Testis (tissue), 3 donors: ENCODE results near the gene TMEM174. TPM values are rescaled to one million over a fixed set of nuclear protein-coding genes. Genes with fewer than 3 reads are reported as not detected.

Source experiments
- DNase-seq: peaks from one replicate; pipeline ENCODE4 v3.0.0-alpha.2; 2019
- H3K27ac ChIP-seq, 2 donors: fragments of 200-600 bp; sonication (generic); one replicate each; pipeline ENCODE4 v1.5.1; 2019
- H3K27me3 ChIP-seq: fragments of 200-600 bp; sonication (generic); one replicate; pipeline ENCODE4 v1.5.1; 2019
- H3K36me3 ChIP-seq: fragments of 200-600 bp; sonication (generic); one replicate; pipeline ENCODE4 v1.5.1; 2017; ENCODE audit warnings: low read depth; ENCODE audit errors: missing control alignments
- H3K4me1 ChIP-seq: fragments of 200-600 bp; sonication (generic); one replicate; pipeline ENCODE4 v1.5.1; 2019
- H3K4me3 ChIP-seq, 2 donors: fragments of 200-600 bp; sonication (generic); one replicate each; pipeline ENCODE4 v1.5.1; 2017 to 2019
- H3K9me3 ChIP-seq: fragments of 200-600 bp; sonication (generic); one replicate; pipeline ENCODE4 v1.5.1; 2017
- POLR2A ChIP-seq: fragments of 450-650 bp; IDR thresholded peaks from one replicate; pipeline ENCODE4 v1.6.1; 2017; ENCODE audit warnings: antibody characterized with exemption, mild to moderate bottlenecking, moderate library complexity
- WGBS, 2 donors: methylation state at CpG; one replicate each; pipeline ENCODE4 v1.1.5; 2018; 5-methylcytosine and 5-hydroxymethylcytosine counted together
- intact Hi-C: fragments of 100-400 bp; cut with DNase I; formaldehyde crosslinking; loops from one replicate; pipeline ENCODE4 v1.15.1; 2023; ENCODE audit warnings: low total_unique reads
- polyA plus RNA-seq: library from polyadenylated mRNA; stranded (reverse); fragments of 350-450 nt; fragmentation: Illumina TruSeq; extraction: RNeasy Lipid Tissue Mini Kit (QIAGEN cat#74804); gene quantifications from one replicate; pipeline ENCODE4 v1.2.3, GENCODE V29; 2014; ENCODE audit warnings: low read depth, low replicate concordance; ENCODE audit not compliant: insufficient read depth
- total RNA-seq, 2 donors: library from RNA; depleted of rRNA; stranded (reverse); fragments of >200 nt; gene quantifications; one replicate each; pipeline ENCODE4 v1.2.3, GENCODE V29; 2016
- TF ChIP-seq, protein P1 (sequence below), 3 experiments: fragments of 450-650 bp in 2 of 3; fragments of 200-600 bp in 1 of 3; sonication (generic) in 1 of 3; IDR thresholded peaks; one replicate each; pipeline ENCODE4 v1.5.1; 2016 to 2019; ENCODE audit warnings: antibody characterized with exemption in 3 of 3, mild to moderate bottlenecking in 2 of 3, moderate library complexity in 1 of 3

TMEM174 gene
- total and polyA plus RNA-seq, 3 donors from 2014 or later = not detected

- intact Hi-C loops = no loop called here
- H3K9me3 ChIP-seq = no peaks in the 10 kb centered on the region
- H3K27me3 ChIP-seq = no peaks in the 10 kb centered on the region
- WGBS, 2 donors = 59 to 62% methylated on average over 8 of the region's 8 CpGs
- no peak for DNase-seq
- H3K27ac ChIP-seq = no peak overlapping the region
- no peak for TF ChIP-seq POLR2A
- TF ChIP-seq, protein P1, sequence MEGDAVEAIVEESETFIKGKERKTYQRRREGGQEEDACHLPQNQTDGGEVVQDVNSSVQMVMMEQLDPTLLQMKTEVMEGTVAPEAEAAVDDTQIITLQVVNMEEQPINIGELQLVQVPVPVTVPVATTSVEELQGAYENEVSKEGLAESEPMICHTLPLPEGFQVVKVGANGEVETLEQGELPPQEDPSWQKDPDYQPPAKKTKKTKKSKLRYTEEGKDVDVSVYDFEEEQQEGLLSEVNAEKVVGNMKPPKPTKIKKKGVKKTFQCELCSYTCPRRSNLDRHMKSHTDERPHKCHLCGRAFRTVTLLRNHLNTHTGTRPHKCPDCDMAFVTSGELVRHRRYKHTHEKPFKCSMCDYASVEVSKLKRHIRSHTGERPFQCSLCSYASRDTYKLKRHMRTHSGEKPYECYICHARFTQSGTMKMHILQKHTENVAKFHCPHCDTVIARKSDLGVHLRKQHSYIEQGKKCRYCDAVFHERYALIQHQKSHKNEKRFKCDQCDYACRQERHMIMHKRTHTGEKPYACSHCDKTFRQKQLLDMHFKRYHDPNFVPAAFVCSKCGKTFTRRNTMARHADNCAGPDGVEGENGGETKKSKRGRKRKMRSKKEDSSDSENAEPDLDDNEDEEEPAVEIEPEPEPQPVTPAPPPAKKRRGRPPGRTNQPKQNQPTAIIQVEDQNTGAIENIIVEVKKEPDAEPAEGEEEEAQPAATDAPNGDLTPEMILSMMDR (IDR thresholded peaks at IDR 0.05) = no peak
- H3K4me3 ChIP-seq = no peak overlapping the region
- no peaks in the 10 kb centered on the region for H3K36me3 ChIP-seq
- no peaks in the 10 kb centered on the region for H3K4me1 ChIP-seq
These were observed 1.3 kb downstream of the TMEM174 start for GRCh38 chr5:73174100-73174815.

DNA sequence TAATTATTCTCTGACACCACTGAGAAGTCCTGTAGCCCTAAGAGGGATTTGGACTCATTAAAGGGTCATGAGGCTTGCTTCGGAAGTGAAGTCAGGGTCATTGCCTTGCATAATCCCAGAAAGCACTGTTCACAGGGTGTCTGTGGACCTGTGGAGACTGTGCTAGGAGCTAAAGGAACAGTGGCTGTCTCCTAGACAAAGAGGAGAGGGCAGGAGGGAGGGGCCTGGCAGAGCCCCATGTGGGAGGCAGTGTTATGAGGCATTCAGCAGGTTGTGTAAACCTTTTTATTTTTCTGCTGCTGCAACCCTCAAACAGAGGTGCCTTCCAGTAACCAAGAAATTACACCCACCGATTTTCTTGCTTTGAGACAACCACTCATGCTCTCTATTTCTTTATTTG, 3.3 kb downstream of the TMEM174 start:
- TF ChIP-seq, protein P1 (IDR thresholded peaks at IDR 0.05) = no peak
- TF ChIP-seq POLR2A = no peak
- Histone ChIP-seq H3K4me3 (no peak overlapping the region), H3K9me3 (no peaks in the 10 kb centered on the region), H3K27ac (no peak overlapping the region), H3K4me1 (no peaks in the 10 kb centered on the region), H3K27me3 (no peaks in the 10 kb centered on the region), H3K36me3 (no peaks in the 10 kb centered on the region)
- intact Hi-C loops = no loop called here
- WGBS, 2 donors = 81 to 86% methylated on average over 2 of the region's 2 CpGs
- no peak for DNase-seq

- no peaks in the 10 kb centered on the region for H3K4me1 ChIP-seq
- H3K27ac ChIP-seq = no peak overlapping the region
- WGBS, 2 donors = 90 to 98% methylated on average over 4 to 5 of the region's 5 CpGs
- no peaks in the 10 kb centered on the region for H3K27me3 ChIP-seq
- no peak for DNase-seq
- no peaks in the 10 kb centered on the region for H3K9me3 ChIP-seq
- no peaks in the 10 kb centered on the region for H3K36me3 ChIP-seq
- TF ChIP-seq, protein P1 (IDR thresholded peaks at IDR 0.05) = no peak
- no peak for TF ChIP-seq POLR2A
- intact Hi-C loops = no loop called here
- no peak overlapping the region for H3K4me3 ChIP-seq
These were observed 5.3 kb downstream of the TMEM174 start for GRCh38 chr5:73178265-73178664.

GRCh38 chr5:73179730-73180129, 6.7 kb downstream of the TMEM174 start:
- intact Hi-C loops = no loop called here
- no peak for TF ChIP-seq POLR2A
- TF ChIP-seq, protein P1 (IDR thresholded peaks at IDR 0.05) = no peak
- Histone ChIP-seq H3K27me3 (no peaks in the 10 kb centered on the region), H3K4me3 (no peak overlapping the region), H3K27ac (no peak overlapping the region), H3K36me3 (no peaks in the 10 kb centered on the region), H3K4me1 (no peaks in the 10 kb centered on the region), H3K9me3 (no peaks in the 10 kb centered on the region)
- 61 to 73% methylated on average over 3 of the region's 3 CpGs for WGBS, 2 donors
- no peak for DNase-seq

- no peak for TF ChIP-seq POLR2A
- TF ChIP-seq, protein P1 (IDR thresholded peaks at IDR 0.05) = no peak
- intact Hi-C loops = no loop called here
- Histone ChIP-seq H3K27me3 (no peaks in the 10 kb centered on the region), H3K9me3 (no peaks in the 10 kb centered on the region), H3K4me1 (no peaks in the 10 kb centered on the region), H3K4me3 (no peak overlapping the region), H3K36me3 (no peaks in the 10 kb centered on the region), H3K27ac (no peak overlapping the region)
- DNase-seq = no peak
These were observed 7.6 kb downstream of the TMEM174 start for GRCh38 chr5:73180566-73180965.
